OCI-LY1 (cell line): ENCODE measurements around the gene PCDHB10.
A peak's percentile ranks its signal among the peaks of the same experiment; 100 is the strongest.
"Not testable (repeated sequence)": the region's sequence is repeated elsewhere in the genome, so short reads cannot be mapped to it uniquely, and the experiment has no call there.

Experiments used
- H2AFZ ChIP-seq: fragments of 200-600 bp; sonication (generic), shearing (Covaris generic); 2 replicates; pipeline ENCODE4 v1.6.0; 2014; ENCODE audit warnings: antibody characterized with exemption, mild to moderate bottlenecking, low read length
- H3F3A ChIP-seq: fragments of 200-600 bp; sonication (generic), shearing (Covaris generic); 2 replicates; pipeline ENCODE4 v1.6.0; 2014; ENCODE audit warnings: mild to moderate bottlenecking, antibody characterized with exemption, low read length, moderate library complexity; ENCODE audit not compliant: insufficient read depth
- H3K27ac ChIP-seq: fragments of 200-600 bp; sonication (generic); 2 replicates; pipeline ENCODE4 v1.5.1; 2014; ENCODE audit warnings: low read length, mixed run types, mild to moderate bottlenecking, low read depth; ENCODE audit not compliant: poor library complexity, severe bottlenecking
- H3K27me3 ChIP-seq: fragments of 200-600 bp; sonication (generic); 2 replicates; pipeline ENCODE4 v1.6.0; 2014; ENCODE audit warnings: antibody characterized with exemption, mild to moderate bottlenecking, low read length, moderate library complexity; ENCODE audit not compliant: insufficient read depth
- H3K36me3 ChIP-seq: fragments of 200-600 bp; sonication (generic); 2 replicates; pipeline ENCODE4 v1.6.1; 2014; ENCODE audit warnings: mild to moderate bottlenecking, antibody characterized with exemption, low read length, moderate library complexity, mixed read lengths; ENCODE audit not compliant: insufficient read depth
- H3K4me1 ChIP-seq: fragments of 200-600 bp; sonication (generic); 2 replicates; pipeline ENCODE4 v1.5.1; 2014; ENCODE audit warnings: mild to moderate bottlenecking, low read length, moderate library complexity; ENCODE audit not compliant: insufficient read depth, severe bottlenecking
- H3K4me2 ChIP-seq: fragments of 200-600 bp; sonication (generic), shearing (Covaris generic); 2 replicates; pipeline ENCODE4 v1.6.1; 2014; ENCODE audit warnings: low read length
- H3K4me3 ChIP-seq: fragments of 200-600 bp; sonication (generic); 2 replicates; pipeline ENCODE4 v1.5.1; 2014; ENCODE audit warnings: low read length, low read depth, mild to moderate bottlenecking, mixed read lengths; ENCODE audit not compliant: poor library complexity, severe bottlenecking
- H3K79me2 ChIP-seq: fragments of 200-600 bp; shearing (Covaris generic); 2 replicates; pipeline ENCODE4 v1.6.1; 2016; ENCODE audit warnings: mixed run types, low read length, mixed read lengths; ENCODE audit not compliant: insufficient read depth
- H3K9ac ChIP-seq: fragments of 200-600 bp; sonication (generic), shearing (Covaris generic); 2 replicates; pipeline ENCODE4 v1.6.1; 2014; ENCODE audit warnings: mild to moderate bottlenecking, low read length, mixed read lengths
- H3K9me2 ChIP-seq: fragments of 200-600 bp; sonication (generic), shearing (Covaris generic); 2 replicates; pipeline ENCODE4 v1.6.1; 2014; ENCODE audit warnings: low read depth, mild to moderate bottlenecking, low read length, mixed read lengths
- H3K9me3 ChIP-seq: fragments of 200-600 bp; shearing (Covaris generic); 2 replicates; pipeline ENCODE4 v1.6.1; 2014; ENCODE audit warnings: low read length, mixed read lengths
- H4K20me1 ChIP-seq: fragments of 200-600 bp; sonication (generic), shearing (Covaris generic); 2 replicates; pipeline ENCODE4 v1.6.0; 2016; ENCODE audit warnings: mild to moderate bottlenecking, low read length; ENCODE audit not compliant: insufficient read depth
- EZH2 ChIP-seq: fragments of 200-600 bp; sonication (generic), shearing (Covaris generic); IDR thresholded peaks from 2 replicates; pipeline ENCODE4 v1.8.0; 2017; ENCODE audit warnings: borderline replicate concordance, mixed run types, mild to moderate bottlenecking, antibody characterized with exemption, low read length, moderate library complexity, mixed read lengths
- TF ChIP-seq, protein P1 (sequence below): fragments of 200-600 bp; sonication (generic), shearing (Covaris generic); IDR thresholded peaks from 2 replicates; pipeline ENCODE4 v1.5.1; 2017; ENCODE audit warnings: mild to moderate bottlenecking, antibody characterized with exemption, low read length, moderate library complexity, mixed read lengths

PCDHB10 gene

DNA sequence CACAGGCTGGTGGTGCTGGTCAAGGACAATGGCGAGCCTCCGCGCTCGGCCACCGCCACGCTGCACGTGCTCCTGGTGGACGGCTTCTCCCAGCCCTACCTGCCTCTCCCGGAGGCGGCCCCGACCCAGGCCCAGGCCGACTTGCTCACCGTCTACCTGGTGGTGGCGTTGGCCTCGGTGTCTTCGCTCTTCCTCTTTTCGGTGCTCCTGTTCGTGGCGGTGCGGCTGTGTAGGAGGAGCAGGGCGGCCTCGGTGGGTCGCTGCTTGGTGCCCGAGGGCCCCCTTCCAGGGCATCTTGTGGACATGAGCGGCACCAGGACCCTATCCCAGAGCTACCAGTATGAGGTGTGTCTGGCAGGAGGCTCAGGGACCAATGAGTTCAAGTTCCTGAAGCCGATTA lies 23.9 kb downstream of the PCDHB10 start:
- H3K9me3 ChIP-seq, H3K9me2 ChIP-seq, H3K4me1 ChIP-seq, H3K4me3 ChIP-seq, H3K9ac ChIP-seq, H4K20me1 ChIP-seq, H2AFZ ChIP-seq, H3F3A ChIP-seq, H3K36me3 ChIP-seq, H3K27me3 ChIP-seq, H3K79me2 ChIP-seq, H3K27ac ChIP-seq, H3K4me2 ChIP-seq: not testable (repeated sequence)

DNA sequence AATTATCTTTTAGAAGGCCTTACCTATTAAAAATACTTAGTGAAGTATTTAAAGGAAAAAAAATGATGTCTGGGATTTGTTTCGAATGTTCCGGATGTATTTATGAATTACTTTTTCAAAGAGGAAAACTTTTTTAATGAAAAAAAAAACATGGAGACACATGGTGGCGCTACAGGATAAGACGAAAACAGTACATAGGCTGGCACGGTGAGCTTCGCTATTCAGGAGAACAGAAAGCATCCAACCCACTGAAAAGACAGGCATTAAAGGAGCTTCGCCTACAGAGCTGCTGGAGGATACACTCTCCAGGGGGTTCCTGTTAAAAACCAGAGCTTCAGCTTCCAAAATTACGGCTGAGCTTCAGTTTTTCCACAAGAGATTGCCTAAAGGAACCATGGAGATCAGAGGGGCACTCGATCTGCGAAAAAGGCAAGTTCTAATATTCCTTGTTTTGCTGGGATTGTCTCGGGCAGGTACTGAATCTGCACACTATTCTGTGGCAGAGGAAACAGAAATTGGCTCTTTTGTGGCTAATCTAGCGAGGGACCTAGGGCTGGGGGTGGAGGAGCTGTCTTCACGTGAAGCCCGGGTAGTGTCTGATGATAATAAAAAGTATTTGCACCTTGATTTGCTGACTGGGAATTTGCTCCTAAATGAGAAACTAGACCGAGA lies 31.1 kb downstream of the PCDHB10 start, which contains the start of gene PCDHB14:
Gene PCDHB14 (plus strand): TSS at position 232 of the 672 bp plus-strand sequence. CDS start 163 bp downstream, at position 395.
- Histone ChIP-seq H3K4me3 (peak within 1 kb of the TSS; percentile 58), H3K27ac (no peak within 1 kb of the TSS), H3K9ac (peak within 1 kb of the TSS; percentile 57), H3F3A (no peaks in the 10 kb centered on the region), H3K9me2 (no peaks in the 10 kb centered on the region), H3K27me3 (no peaks in the 10 kb centered on the region), H3K36me3 (no peaks in the 10 kb centered on the region), H3K4me2 (peak within 1 kb of the TSS; percentile 73), H3K9me3 (no peaks in the 10 kb centered on the region), H3K79me2 (no peaks in the 10 kb centered on the region), H2AFZ (peak within 1 kb of the TSS; percentile 93), H3K4me1 (peaks cover 10% of the 10 kb centered on the region), H4K20me1 (no peaks in the 10 kb centered on the region)
- TF ChIP-seq, protein P1, sequence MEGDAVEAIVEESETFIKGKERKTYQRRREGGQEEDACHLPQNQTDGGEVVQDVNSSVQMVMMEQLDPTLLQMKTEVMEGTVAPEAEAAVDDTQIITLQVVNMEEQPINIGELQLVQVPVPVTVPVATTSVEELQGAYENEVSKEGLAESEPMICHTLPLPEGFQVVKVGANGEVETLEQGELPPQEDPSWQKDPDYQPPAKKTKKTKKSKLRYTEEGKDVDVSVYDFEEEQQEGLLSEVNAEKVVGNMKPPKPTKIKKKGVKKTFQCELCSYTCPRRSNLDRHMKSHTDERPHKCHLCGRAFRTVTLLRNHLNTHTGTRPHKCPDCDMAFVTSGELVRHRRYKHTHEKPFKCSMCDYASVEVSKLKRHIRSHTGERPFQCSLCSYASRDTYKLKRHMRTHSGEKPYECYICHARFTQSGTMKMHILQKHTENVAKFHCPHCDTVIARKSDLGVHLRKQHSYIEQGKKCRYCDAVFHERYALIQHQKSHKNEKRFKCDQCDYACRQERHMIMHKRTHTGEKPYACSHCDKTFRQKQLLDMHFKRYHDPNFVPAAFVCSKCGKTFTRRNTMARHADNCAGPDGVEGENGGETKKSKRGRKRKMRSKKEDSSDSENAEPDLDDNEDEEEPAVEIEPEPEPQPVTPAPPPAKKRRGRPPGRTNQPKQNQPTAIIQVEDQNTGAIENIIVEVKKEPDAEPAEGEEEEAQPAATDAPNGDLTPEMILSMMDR = peak; percentile 60
- TF ChIP-seq EZH2 = no peak

DNA sequence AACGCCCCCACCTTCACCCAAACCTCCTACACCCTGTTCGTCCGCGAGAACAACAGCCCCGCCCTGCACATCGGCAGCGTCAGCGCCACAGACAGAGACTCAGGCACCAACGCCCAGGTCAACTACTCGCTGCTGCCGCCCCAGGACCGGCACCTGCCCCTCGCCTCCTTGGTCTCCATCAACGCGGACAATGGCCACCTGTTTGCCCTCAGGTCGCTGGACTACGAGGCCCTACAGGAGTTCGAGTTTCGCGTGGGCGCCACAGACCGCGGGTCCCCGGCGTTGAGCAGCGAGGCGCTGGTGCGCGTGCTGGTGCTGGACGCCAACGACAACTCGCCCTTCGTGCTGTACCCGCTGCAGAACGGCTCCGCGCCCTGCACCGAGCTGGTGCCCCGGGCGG lies 32.7 kb downstream of the PCDHB10 start:
- H3K9me2 ChIP-seq, H3K36me3 ChIP-seq, H3K4me3 ChIP-seq, H3K4me2 ChIP-seq, H3K4me1 ChIP-seq, H3K27me3 ChIP-seq, H3K79me2 ChIP-seq, H3F3A ChIP-seq, H2AFZ ChIP-seq, H4K20me1 ChIP-seq, H3K27ac ChIP-seq, H3K9ac ChIP-seq, H3K9me3 ChIP-seq: not testable (repeated sequence)

DNA sequence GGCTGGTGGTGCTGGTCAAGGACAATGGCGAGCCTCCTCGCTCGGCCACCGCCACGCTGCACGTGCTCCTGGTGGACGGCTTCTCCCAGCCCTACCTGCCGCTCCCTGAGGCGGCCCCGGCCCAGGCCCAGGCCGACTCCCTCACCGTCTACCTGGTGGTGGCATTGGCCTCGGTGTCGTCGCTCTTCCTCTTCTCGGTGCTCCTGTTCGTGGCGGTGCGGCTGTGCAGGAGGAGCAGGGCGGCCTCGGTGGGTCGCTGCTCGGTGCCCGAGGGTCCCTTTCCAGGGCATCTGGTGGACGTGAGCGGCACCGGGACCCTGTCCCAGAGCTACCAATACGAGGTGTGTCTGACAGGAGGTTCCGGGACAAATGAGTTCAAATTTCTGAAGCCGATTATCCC lies 33.3 kb downstream of the PCDHB10 start:
- H3K9me3 ChIP-seq, H3K9ac ChIP-seq, H3K27ac ChIP-seq, H3K4me1 ChIP-seq, H2AFZ ChIP-seq, H3K9me2 ChIP-seq, H3K4me3 ChIP-seq, H3K36me3 ChIP-seq, H3K27me3 ChIP-seq, H4K20me1 ChIP-seq, H3K4me2 ChIP-seq, H3K79me2 ChIP-seq, H3F3A ChIP-seq: not testable (repeated sequence)
